Measurements from ENCODE around the gene COX6B2. TPM values are rescaled to one million over a fixed set of nuclear protein-coding genes. Genes with fewer than 3 reads are reported as not detected.
"Not testable (repeated sequence)": the region's sequence is repeated elsewhere in the genome, so short reads cannot be mapped to it uniquely, and the experiment has no call there.

Gene COX6B2
- total RNA-seq, 1 donor = 0.27 TPM

GRCh38 chr19:55345101-55345817 is 9.3 kb downstream of the COX6B2 start:
- DNase-seq (ENCODE audit: low read depth in 2 of 3, low spot score in 2 of 3) = no peak

- DNase-seq (ENCODE audit: low read depth in 2 of 3, low spot score in 2 of 3) = no peak
Observed at GRCh38 chr19:55344444-55344843, 10.1 kb downstream of the COX6B2 start.

DNA sequence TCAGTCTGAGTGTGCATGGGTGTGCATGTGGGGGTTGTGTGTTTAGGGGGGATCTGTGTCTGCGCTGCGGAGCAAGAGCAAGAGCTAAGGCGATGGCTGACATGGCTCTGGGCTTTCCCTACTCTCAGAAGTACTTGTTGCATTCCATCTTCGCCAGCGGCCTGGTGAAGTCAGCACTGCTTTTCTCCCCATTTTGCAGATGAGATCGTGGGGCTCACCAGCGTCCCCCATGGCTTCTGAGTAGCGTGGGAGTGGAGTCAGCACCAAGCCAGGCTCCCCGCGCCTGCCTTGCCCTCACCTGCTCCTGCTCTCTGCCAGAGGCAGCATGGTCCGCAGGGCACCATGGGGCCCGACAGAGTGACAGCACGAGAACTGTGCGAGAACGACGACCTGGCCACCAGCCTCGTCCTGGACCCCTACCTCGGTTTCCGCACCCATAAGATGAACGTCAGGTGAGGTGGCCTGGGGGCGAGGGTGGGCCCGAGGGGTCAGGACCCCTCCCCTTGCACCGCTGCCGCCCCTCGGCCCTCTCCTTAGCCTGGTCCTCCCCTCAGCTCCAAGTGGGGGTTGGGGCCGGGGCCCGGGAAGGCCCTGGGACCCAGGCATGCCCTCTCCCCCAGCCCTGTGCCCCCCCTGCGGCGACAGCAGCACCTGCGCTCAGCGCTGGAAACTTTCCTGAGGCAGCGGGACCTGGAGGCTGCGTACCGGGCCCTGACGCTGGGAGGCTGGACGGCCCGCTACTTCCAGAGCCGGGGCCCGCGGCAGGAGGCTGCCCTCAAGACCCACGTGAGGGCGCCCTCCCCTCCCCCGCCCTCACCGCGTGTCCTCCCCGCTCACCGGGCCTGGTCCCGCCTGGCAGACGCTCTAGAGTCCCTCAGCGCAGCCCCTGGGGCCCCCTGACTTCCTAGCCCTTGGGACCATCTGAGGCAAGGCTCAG is 12.7 kb downstream of the COX6B2 start:
- no peak for DNase-seq (ENCODE audit: low read depth in 2 of 3, low spot score in 2 of 3)

- DNase-seq (ENCODE audit: low read depth in 2 of 3, low spot score in 2 of 3) = peak in 1 of 3 donors; percentile 48
Observed at GRCh38 chr19:55341171-55341588, 13.3 kb downstream of the COX6B2 start.

GRCh38 chr19:55340784-55341147 is 13.8 kb downstream of the COX6B2 start:
- DNase-seq (ENCODE audit: low read depth in 2 of 3, low spot score in 2 of 3) = peak in 1 of 3 donors; percentile 38

DNA sequence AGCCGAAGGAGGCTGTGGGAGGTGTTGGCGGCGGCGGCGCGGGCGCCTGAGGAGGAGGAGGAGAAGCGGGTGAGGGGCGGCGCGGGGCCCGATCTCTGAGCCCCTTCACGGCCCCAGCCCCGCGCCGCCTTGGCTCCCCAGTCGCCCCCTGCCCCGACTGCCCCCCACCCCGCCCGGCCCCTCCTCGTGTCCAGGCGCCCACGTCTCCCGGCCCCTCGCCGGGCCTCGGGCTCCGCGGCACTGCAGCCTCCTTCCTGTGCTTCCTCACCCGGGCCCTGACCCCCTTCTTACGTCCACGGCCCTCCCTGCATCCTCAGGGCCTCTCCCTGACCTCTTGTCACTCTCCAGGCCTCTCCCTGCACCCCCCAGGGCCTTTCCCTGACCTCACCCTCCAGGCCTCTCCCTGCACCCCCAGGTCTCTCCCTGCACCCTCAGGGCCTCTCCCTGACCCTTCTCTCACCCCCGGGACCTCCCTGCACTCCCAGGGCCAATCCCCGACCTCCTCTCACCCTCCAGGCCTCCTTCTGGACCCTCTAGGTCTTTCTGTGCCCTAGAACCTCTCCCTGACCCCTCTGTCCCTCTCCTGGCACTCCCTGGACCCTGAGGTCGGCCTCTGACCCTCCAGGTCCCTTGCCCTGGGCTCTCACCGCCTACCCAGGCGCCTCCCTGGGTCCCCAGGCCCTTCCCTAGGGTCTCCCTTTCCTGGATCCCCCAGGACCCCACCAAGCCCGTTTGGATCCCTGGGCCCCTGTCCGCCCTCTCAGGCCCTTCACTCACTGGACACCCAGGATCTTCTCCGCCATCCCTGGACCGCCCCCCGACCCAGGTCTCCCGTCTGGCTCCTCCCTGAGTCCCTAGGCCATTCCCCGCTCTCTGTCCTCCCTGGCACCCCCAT is 14.4 kb downstream of the COX6B2 start:
- no peak for DNase-seq (ENCODE audit: low read depth in 2 of 3, low spot score in 2 of 3)

- DNase-seq (ENCODE audit: low read depth in 2 of 3, low spot score in 2 of 3) = peak; percentile 99 to 100 (median 100)
Observed at GRCh38 chr19:55339105-55339888, 15.2 kb downstream of the COX6B2 start, which contains the start of gene KMT5C. TSS of gene KMT5C (plus strand) at chr19:55339876. CDS start at chr19:55341937, 2,061 bp downstream.

DNA sequence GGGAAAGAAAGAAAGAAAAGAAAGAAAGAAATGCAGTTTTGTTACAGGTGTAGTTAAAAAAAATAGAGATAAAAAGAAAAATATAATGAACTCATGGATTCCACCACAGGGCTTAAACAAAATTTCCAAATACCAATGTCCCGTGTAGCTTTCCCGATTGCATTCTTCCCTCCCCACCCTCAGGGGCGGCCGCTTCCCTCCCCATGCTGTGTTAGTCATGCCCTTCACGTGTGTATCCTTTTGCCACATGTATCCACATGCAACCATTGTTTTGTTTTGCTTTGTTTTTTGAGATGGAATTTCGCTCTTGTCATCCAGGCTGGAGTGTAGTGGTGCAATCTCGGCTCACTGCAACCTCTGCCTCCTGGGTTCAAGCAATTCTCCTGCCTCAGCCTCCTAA is 18.4 kb downstream of the COX6B2 start:
- DNase-seq (ENCODE audit: low read depth in 2 of 3, low spot score in 2 of 3) = no peak

GRCh38 chr19:55333870-55334269 is 20.6 kb downstream of the COX6B2 start:
- no peak for DNase-seq (ENCODE audit: low read depth in 2 of 3, low spot score in 2 of 3)

DNA sequence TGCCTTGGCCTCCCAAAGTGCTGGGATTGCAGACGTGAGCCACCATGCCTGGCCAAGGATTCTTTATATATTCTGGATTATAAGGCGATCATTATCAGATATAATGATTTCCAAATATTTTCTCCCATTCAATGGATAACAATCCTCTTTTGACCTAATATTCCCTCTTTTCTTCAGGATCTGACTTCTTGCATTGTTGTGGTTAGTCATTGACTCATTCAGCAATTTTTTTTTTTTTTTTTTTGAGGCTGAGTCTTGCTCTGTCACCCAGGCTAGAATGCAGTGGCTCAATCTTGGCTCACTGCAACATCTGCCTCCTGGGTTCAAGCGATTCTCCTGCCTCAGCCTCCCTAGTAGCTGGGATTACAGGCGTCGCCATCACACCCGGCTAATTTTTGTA is 24.7 kb downstream of the COX6B2 start:
- not testable (repeated sequence) for DNase-seq (ENCODE audit: low read depth in 2 of 3, low spot score in 2 of 3)

DNA sequence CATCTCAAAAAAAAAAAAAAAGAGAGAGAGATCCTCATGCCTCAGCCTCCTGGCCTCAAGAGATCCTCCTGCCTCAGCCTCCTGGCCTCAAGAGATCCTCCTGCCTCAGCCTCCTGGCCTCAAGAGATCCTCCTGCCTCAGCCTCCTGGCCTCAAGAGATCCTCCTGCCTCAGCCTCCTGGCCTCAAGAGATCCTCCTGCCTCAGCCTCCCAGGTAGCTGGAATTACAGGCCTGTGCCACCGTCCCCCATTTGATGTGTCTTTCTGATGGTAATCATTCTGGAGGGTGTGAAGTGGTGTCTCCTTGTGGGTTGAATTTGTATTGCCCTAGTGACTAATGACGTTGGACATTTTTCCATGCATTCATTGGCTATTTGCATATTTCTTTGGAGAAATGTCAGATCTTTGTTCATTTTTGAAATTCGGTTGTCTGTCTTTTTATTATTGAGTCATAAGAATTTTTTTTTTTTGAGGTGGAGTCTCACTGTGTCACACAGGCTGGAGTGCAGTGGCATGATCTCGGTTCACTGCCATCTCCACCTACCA is 25.7 kb downstream of the COX6B2 start:
- peak in 1 of 3 donors; percentile 38 for DNase-seq (ENCODE audit: low read depth in 2 of 3, low spot score in 2 of 3)

GRCh38 chr19:55325172-55325571 is 29.3 kb downstream of the COX6B2 start, which contains the start of gene TMEM150B:
TSS of gene TMEM150B (minus strand) at chr19:55325341. CDS start at chr19:55321036, 4,305 bp downstream.
- peak in 2 of 3 donors; percentile 56 to 76 for DNase-seq (ENCODE audit: low read depth in 2 of 3, low spot score in 2 of 3)

- DNase-seq (ENCODE audit: low read depth in 2 of 3, low spot score in 2 of 3) = no peak
Observed at GRCh38 chr19:55324662-55325061, 29.9 kb downstream of the COX6B2 start.

DNA sequence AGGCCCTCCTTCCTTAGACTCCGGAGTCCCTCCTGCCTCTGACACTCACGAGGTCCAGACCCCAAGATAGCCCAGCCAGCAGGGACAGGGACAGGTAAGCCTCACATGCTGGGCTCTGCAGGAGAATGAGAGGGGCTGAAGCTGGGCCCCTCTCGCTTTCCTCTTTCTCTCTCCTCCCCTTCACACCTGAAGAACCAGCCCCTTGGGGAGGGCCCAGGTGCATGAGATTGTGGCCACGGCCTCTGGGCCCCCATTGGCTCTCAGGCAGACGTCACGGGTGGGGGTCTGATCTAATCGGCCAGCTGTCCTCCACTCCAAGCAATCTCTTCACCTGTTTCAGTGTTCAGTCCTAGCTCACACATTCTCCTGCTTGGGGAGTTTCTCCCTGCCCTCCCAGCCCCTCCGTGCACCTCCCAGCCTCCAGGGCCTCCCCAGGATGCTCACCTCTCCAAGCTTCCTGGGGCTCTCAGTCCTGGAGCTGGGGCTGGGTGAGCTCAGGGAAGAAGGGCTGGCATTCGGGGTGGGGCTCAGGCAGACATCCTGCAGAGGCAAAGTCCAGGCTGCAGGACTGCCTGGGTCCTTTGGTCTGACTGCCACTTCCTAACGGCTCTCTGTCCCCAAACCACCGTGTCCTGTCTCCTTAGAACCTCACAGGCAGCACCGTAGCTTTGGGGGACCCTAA is 32.2 kb downstream of the COX6B2 start:
- DNase-seq (ENCODE audit: low read depth in 2 of 3, low spot score in 2 of 3) = no peak

GRCh38 chr19:55321466-55322137 is 32.9 kb downstream of the COX6B2 start:
- DNase-seq (ENCODE audit: low read depth in 2 of 3, low spot score in 2 of 3) = peak in 1 of 3 donors; percentile 14

DNA sequence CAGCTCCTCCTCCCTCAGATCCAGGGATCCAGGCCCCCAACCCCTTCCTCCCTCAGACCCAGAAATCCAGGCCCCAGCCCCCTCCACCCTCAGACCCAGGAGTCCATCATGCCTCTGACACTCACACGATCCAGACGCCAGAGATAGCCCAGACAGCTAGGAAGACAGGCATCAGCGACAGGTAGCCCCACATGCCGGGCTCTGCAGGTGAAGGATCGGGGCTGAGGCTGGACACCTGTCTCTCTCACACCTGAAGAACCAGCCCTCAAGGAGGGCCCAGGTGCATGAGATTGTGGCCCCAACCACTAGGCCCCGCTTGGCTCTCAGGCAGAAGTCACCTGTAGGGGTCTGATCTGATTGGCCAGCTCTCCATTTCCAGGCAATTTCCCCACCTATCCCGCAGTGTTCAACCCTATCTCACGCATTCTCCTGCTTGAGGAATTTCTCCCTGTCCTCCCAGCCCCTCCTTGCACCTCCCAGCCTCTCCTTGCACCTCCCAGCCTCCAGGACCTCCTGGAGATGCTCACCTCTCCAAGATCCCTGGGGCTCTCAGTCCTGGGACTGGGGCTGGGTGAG is 33.6 kb downstream of the COX6B2 start:
- no peak for DNase-seq (ENCODE audit: low read depth in 2 of 3, low spot score in 2 of 3)

- peak in 1 of 3 donors; percentile 22 for DNase-seq (ENCODE audit: low read depth in 2 of 3, low spot score in 2 of 3)
Observed at GRCh38 chr19:55319785-55320184, 34.7 kb downstream of the COX6B2 start.

DNA sequence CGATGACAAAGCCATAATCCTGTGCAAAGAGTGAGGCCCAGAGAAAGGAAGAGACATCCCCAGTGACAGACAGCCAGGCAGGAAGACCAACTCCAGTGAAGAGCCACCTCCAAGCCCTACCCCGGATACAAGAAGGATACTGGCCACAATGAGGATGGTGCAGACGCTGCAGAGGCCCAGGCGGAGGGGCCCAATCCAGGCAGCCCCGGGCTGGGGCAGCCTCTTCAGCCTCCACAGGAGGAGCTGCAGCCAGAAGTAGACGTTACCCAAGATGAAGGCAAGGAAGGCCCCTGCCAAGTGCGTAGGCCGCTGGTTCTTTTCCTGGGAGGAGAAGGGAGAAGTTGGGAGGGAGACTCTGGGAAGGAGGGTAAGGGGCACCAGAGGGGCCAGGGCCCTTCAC is 37.9 kb downstream of the COX6B2 start:
- DNase-seq (ENCODE audit: low read depth in 2 of 3, low spot score in 2 of 3) = no peak
